Stomach (tissue), 9 donors: ENCODE results near the gene FMN1. TPM values are rescaled to one million over a fixed set of nuclear protein-coding genes. Genes with fewer than 3 reads are reported as not detected.
A peak's percentile ranks its signal among the peaks of the same experiment; 100 is the strongest.

ENCODE experiments used
- DNase-seq, 2 donors: peaks; one replicate each; pipeline versions ENCODE4 v3.0.0 to v3.0.0-alpha.2; 2013 to 2019
- H3K27ac ChIP-seq, 5 donors: fragments of 200-600 bp in 4 of 5; sonication (generic) in 4 of 5; one replicate each; pipeline ENCODE4 v1.5.1; 2013 to 2019; ENCODE audit warnings: mild to moderate bottlenecking in 1 of 5, moderate library complexity in 1 of 5
- H3K27me3 ChIP-seq, 3 donors: fragments of 200-600 bp; sonication (generic); one replicate each; pipeline ENCODE4 v1.5.1; 2017 to 2019; ENCODE audit warnings: mixed run types in 1 of 3
- H3K36me3 ChIP-seq, 4 donors: fragments of 200-600 bp; sonication (generic); 1 replicate in 3 of 4; 2 replicates in 1 of 4; pipeline ENCODE4 v1.5.1; 2016 to 2019
- H3K4me1 ChIP-seq, 4 donors: fragments of 200-600 bp; sonication (generic); one replicate each; pipeline ENCODE4 v1.5.1; 2016 to 2019
- H3K4me3 ChIP-seq, 4 donors: fragments of 200-600 bp; sonication (generic) in 3 of 4; one replicate each; pipeline ENCODE4 v1.5.1; 2016 to 2019; ENCODE audit warnings: mild to moderate bottlenecking in 1 of 4
- H3K9me3 ChIP-seq, 4 donors: fragments of 200-600 bp; sonication (generic); one replicate each; pipeline ENCODE4 v1.5.1; 2016 to 2019
- EP300 ChIP-seq: sonication (generic); formaldehyde crosslinking; IDR thresholded peaks from one replicate; pipeline ENCODE4 v1.6.1; 2017; ENCODE audit warnings: antibody characterized with exemption
- POLR2A ChIP-seq, 4 donors: fragments of 450-650 bp; IDR thresholded peaks; one replicate each; pipeline ENCODE4 v1.6.1; 2016; ENCODE audit warnings: antibody characterized with exemption in 4 of 4, control low read depth in 2 of 4, mild to moderate bottlenecking in 1 of 4, moderate library complexity in 1 of 4
- POLR2AphosphoS5 ChIP-seq, 3 donors: sonication (generic); formaldehyde crosslinking; IDR thresholded peaks; one replicate each; pipeline ENCODE4 v1.6.1; 2016; ENCODE audit warnings: antibody characterized with exemption in 3 of 3
- WGBS, 5 donors: extraction: QIAGEN DNeasy Blood & Tissue Kit in 3 of 5; methylation state at CpG; one replicate each; pipeline versions ENCODE4 v1.1.5 to v1.1.7; 2013 to 2018; 5-methylcytosine and 5-hydroxymethylcytosine counted together
- intact Hi-C: fragments of 100-400 bp; cut with DNase I; formaldehyde crosslinking; loops from one replicate; pipeline ENCODE4 v1.15.1; 2023; ENCODE audit warnings: low total_unique reads
- polyA plus RNA-seq, 3 donors: library from polyadenylated mRNA; stranded (reverse); fragments of 200-250 nt; gene quantifications; one replicate each; pipeline ENCODE4 v1.2.3, GENCODE V29; 2013
- total RNA-seq, 5 donors: library from RNA; depleted of rRNA; stranded (reverse); fragments of >200 nt; gene quantifications; one replicate each; pipeline versions ENCODE4 v1.1.0 to v1.2.3, GENCODE V29; 2014 to 2016
- TF ChIP-seq, protein P1 (sequence below), 7 experiments: fragments of 450-650 bp in 4 of 7; fragments of 200-600 bp in 3 of 7; sonication (generic) in 3 of 7; IDR thresholded peaks; one replicate each; pipeline ENCODE4 v1.5.1; 2016 to 2019; ENCODE audit warnings: antibody characterized with exemption in 7 of 7, control low read depth in 2 of 7, mild to moderate bottlenecking in 1 of 7
- donor health status: healthy with polysubstance abuse.
- donor health status: Bipolar disorder and iron deficiency.
- donor health status: healthy.

Gene FMN1
- total and polyA plus RNA-seq, 8 donors, result 0.40 to 58.0 (median 22.9) TPM

DNA sequence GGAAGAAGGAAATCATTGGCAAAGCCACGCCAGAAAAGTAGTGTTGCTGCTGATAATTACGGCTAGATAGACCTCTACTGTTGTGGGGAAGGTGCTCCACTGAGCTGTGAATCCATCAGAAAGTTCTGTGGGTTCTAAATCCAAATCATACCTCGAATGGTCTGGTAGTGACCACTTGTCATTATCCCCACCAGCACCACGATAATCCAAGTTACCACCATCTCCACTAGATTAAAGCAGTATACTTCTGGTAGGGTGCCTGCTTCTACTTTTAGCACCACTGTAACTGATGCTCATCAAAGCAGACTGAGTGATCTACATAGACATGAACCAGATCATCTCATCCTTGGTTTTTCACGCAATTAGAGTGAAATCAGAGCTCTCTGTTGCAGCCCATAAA lies 185.5 kb downstream of the FMN1 start:
- intact Hi-C loops, result no loop called here
- Histone ChIP-seq H3K4me1 (peaks cover 0 to 24% (median 10%) of the 10 kb centered on the region in 4 donors), H3K27ac (peak overlapping the region in 3 of 5 donors; percentile 15 to 52 (median 22)), H3K9me3 (no peaks in the 10 kb centered on the region), H3K36me3 (no peaks in the 10 kb centered on the region), H3K4me3 (no peak overlapping the region), H3K27me3 (no peaks in the 10 kb centered on the region)
- no peak for DNase-seq
- WGBS, 5 donors, result 64 to 82% (median 76%) methylated on average over 5 of the region's 5 CpGs
- TF ChIP-seq POLR2AphosphoS5 (IDR thresholded peaks at IDR 0.05), result no peak
- no peak for TF ChIP-seq EP300
- no peak for TF ChIP-seq POLR2A (IDR thresholded peaks at IDR 0.05)
- TF ChIP-seq, protein P1, sequence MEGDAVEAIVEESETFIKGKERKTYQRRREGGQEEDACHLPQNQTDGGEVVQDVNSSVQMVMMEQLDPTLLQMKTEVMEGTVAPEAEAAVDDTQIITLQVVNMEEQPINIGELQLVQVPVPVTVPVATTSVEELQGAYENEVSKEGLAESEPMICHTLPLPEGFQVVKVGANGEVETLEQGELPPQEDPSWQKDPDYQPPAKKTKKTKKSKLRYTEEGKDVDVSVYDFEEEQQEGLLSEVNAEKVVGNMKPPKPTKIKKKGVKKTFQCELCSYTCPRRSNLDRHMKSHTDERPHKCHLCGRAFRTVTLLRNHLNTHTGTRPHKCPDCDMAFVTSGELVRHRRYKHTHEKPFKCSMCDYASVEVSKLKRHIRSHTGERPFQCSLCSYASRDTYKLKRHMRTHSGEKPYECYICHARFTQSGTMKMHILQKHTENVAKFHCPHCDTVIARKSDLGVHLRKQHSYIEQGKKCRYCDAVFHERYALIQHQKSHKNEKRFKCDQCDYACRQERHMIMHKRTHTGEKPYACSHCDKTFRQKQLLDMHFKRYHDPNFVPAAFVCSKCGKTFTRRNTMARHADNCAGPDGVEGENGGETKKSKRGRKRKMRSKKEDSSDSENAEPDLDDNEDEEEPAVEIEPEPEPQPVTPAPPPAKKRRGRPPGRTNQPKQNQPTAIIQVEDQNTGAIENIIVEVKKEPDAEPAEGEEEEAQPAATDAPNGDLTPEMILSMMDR (IDR thresholded peaks at IDR 0.05), result no peak

GRCh38 chr15:33008284-33008995 lies 186.1 kb downstream of the FMN1 start:
- Histone ChIP-seq H3K36me3 (no peaks in the 10 kb centered on the region), H3K4me1 (peaks cover 0 to 22% (median 10%) of the 10 kb centered on the region in 4 donors), H3K27ac (peak overlapping the region in 3 of 5 donors; percentile 22 to 55 (median 52)), H3K27me3 (no peaks in the 10 kb centered on the region), H3K9me3 (no peaks in the 10 kb centered on the region), H3K4me3 (no peak overlapping the region)
- 44 to 56% (median 50%) methylated on average over 3 of the region's 3 CpGs for WGBS, 5 donors
- TF ChIP-seq POLR2AphosphoS5 (IDR thresholded peaks at IDR 0.05), result peak in 1 of 3 donors; percentile 6
- TF ChIP-seq, protein P1 (IDR thresholded peaks at IDR 0.05), result no peak
- TF ChIP-seq EP300, result no peak
- intact Hi-C loops, result no loop called here
- DNase-seq, result peak in 1 of 2 donors; percentile 54

- DNase-seq, result peak in 1 of 2 donors; percentile 31
- Histone ChIP-seq H3K4me1 (peaks cover 0 to 22% (median 10%) of the 10 kb centered on the region in 4 donors), H3K27ac (peak overlapping the region in 2 of 5 donors; percentile 22 to 52), H3K4me3 (no peak overlapping the region), H3K9me3 (no peaks in the 10 kb centered on the region), H3K36me3 (no peaks in the 10 kb centered on the region), H3K27me3 (no peaks in the 10 kb centered on the region)
- WGBS, 5 donors, result 49 to 72% (median 62%) methylated on average over 4 of the region's 4 CpGs
- intact Hi-C loops, result no loop called here
- peak in 1 of 3 donors; percentile 14 for TF ChIP-seq POLR2AphosphoS5 (IDR thresholded peaks at IDR 0.05)
- no peak for TF ChIP-seq POLR2A (IDR thresholded peaks at IDR 0.05)
These were observed 187.1 kb downstream of the FMN1 start for GRCh38 chr15:33007303-33007855.

GRCh38 chr15:33005582-33005981 lies 188.9 kb downstream of the FMN1 start:
- Histone ChIP-seq H3K4me3 (no peak overlapping the region), H3K27me3 (no peaks in the 10 kb centered on the region), H3K4me1 (peaks cover 0 to 22% (median 10%) of the 10 kb centered on the region in 4 donors), H3K9me3 (no peaks in the 10 kb centered on the region), H3K27ac (no peak overlapping the region), H3K36me3 (no peaks in the 10 kb centered on the region)
- TF ChIP-seq, protein P1 (IDR thresholded peaks at IDR 0.05), result no peak
- no peak for TF ChIP-seq EP300
- no peak for TF ChIP-seq POLR2A (IDR thresholded peaks at IDR 0.05)
- no peak for TF ChIP-seq POLR2AphosphoS5 (IDR thresholded peaks at IDR 0.05)
- intact Hi-C loops, result no loop called here
- DNase-seq, result no peak
- WGBS, 5 donors, result 80 to 96% (median 88%) methylated on average over 1 of the region's 1 CpG

DNA sequence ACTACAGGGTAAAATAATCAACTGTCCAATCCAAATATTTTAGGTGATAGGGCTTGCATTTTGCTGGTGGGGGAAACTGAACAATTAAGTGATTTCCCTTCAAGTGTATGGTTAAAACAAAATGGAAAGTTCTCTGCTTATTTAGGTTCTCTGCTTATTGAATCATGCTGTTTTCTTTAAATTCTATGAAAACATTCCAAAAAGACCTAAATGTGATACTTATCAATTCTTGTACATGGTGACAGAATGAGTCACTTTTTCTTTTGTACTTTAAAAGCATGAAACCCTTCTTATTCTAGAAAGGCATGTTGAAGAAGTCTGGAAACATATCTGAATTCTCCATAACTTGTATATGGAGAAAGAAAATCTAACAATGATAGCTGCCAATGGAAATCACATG lies 192.6 kb downstream of the FMN1 start:
- no peaks in the 10 kb centered on the region for H3K27me3 ChIP-seq
- H3K9me3 ChIP-seq, result no peaks in the 10 kb centered on the region
- intact Hi-C loops, result no loop called here
- H3K4me3 ChIP-seq, result no peak overlapping the region
- H3K36me3 ChIP-seq, result no peaks in the 10 kb centered on the region
- TF ChIP-seq EP300 (no peak), POLR2A (IDR thresholded peaks at IDR 0.05) (no peak), POLR2AphosphoS5 (IDR thresholded peaks at IDR 0.05) (no peak)
- TF ChIP-seq, protein P1 (IDR thresholded peaks at IDR 0.05), result no peak
- H3K27ac ChIP-seq, result no peak overlapping the region
- no peak for DNase-seq
- peaks cover 0 to 7% (median 0%) of the 10 kb centered on the region in 4 donors for H3K4me1 ChIP-seq
